ENCODE data around the gene PHF20. TPM values are rescaled to one million over a fixed set of nuclear protein-coding genes. Genes with fewer than 3 reads are reported as not detected.

The PHF20 gene
- polyA plus RNA-seq, 3 donors = 54.7 to 78.2 (median 73.6) TPM

DNA sequence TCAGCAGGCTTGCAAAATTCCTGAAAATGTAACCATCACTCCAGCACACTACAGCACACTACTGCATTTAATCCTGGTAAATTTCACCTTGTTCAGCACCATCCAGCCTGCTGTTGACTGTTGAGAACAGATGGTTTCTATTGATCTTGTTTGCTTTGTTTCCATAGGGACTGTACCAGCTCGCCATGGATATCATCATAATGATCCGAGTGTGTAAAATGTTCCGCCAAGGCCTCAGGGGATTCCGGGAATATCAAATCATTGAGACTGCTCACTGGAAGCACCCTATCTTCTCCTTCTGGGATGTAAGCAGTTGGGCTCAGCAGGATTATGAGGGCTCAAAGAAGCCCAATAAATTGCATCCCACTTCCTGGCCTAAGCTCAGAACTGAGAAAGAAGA, 200.6 kb downstream of the PHF20 start:
- peaks cover 0 to 1% (median 0%) of the 10 kb centered on the region in 3 donors for H3K27me3 Mint-ChIP-seq (ENCODE audit: low read depth in 3 of 3)
- intact Hi-C loops (cut with micrococcal nuclease) = no loop called here
- Histone ChIP-seq H3K79me2 (ENCODE audit: insufficient read depth, low read length) (no peaks in the 10 kb centered on the region), H3K36me3 (replicated peaks in 1 of 2; ENCODE audit: control insufficient read depth in 1 of 2, insufficient read depth in 2 of 2, low read length in 2 of 2) (no peaks in the 10 kb centered on the region), H4K20me1 (ENCODE audit: insufficient read depth, low read length) (no peaks in the 10 kb centered on the region), H3K27ac (ENCODE audit: low read depth in 1 of 2, low read length in 2 of 2) (no peak overlapping the region), H3K4me2 (replicated peaks; ENCODE audit: extremely low read depth, low read length, poor library complexity, severe bottlenecking) (no peak overlapping the region), H3K9me3 (replicated peaks in 1 of 2; ENCODE audit: control insufficient read depth in 1 of 2, insufficient read depth in 1 of 2, low read length in 2 of 2) (no peaks in the 10 kb centered on the region), H3K27me3 (ENCODE audit: control insufficient read depth in 2 of 2, insufficient read depth in 2 of 2, low read length in 2 of 2) (no peaks in the 10 kb centered on the region), H3K4me1 (ENCODE audit: control insufficient read depth in 1 of 2, insufficient read depth in 2 of 2, low read length in 2 of 2) (peaks cover 6 to 7% of the 10 kb centered on the region in 2 donors), H2AFZ (ENCODE audit: insufficient read depth, low read depth, low read length, poor library complexity, severe bottlenecking) (no peak overlapping the region), H3K9ac (ENCODE audit: insufficient read depth, low read length, poor library complexity, severe bottlenecking) (no peak overlapping the region), H3K4me3 (replicated peaks in 1 of 3; ENCODE audit: low read depth in 2 of 3, low read length in 3 of 3) (no peak overlapping the region)
- no peaks in the 10 kb centered on the region for H3K36me3 Mint-ChIP-seq
- no peak for DNase-seq
- WGBS (ENCODE audit: insufficient coverage) = 88% methylated on average over 4 of the region's 4 CpGs
- no peak for TF ChIP-seq CTCF (IDR thresholded peaks at IDR 0.05)
- peaks cover 8% of the 10 kb centered on the region for H3K4me1 Mint-ChIP-seq
- no peak overlapping the region for H3K4me3 Mint-ChIP-seq
- H3K27ac Mint-ChIP-seq = no peak overlapping the region
- peaks cover 0 to 2% (median 0%) of the 10 kb centered on the region in 7 donors for H3K9me3 Mint-ChIP-seq

- no peaks in the 10 kb centered on the region for H3K36me3 Mint-ChIP-seq
- H3K27me3 Mint-ChIP-seq (ENCODE audit: low read depth in 3 of 3) = peaks cover 0 to 1% (median 0%) of the 10 kb centered on the region in 3 donors
- Histone ChIP-seq H4K20me1 (ENCODE audit: insufficient read depth, low read length) (no peaks in the 10 kb centered on the region), H3K27me3 (ENCODE audit: control insufficient read depth in 2 of 2, insufficient read depth in 2 of 2, low read length in 2 of 2) (no peaks in the 10 kb centered on the region), H3K9ac (ENCODE audit: insufficient read depth, low read length, poor library complexity, severe bottlenecking) (no peak overlapping the region), H2AFZ (ENCODE audit: insufficient read depth, low read depth, low read length, poor library complexity, severe bottlenecking) (no peak overlapping the region), H3K4me3 (replicated peaks in 1 of 3; ENCODE audit: low read depth in 2 of 3, low read length in 3 of 3) (no peak overlapping the region), H3K4me2 (replicated peaks; ENCODE audit: extremely low read depth, low read length, poor library complexity, severe bottlenecking) (no peak overlapping the region), H3K36me3 (replicated peaks in 1 of 2; ENCODE audit: control insufficient read depth in 1 of 2, insufficient read depth in 2 of 2, low read length in 2 of 2) (no peaks in the 10 kb centered on the region), H3K79me2 (ENCODE audit: insufficient read depth, low read length) (no peaks in the 10 kb centered on the region), H3K27ac (ENCODE audit: low read depth in 1 of 2, low read length in 2 of 2) (no peak overlapping the region), H3K4me1 (ENCODE audit: control insufficient read depth in 1 of 2, insufficient read depth in 2 of 2, low read length in 2 of 2) (peaks cover 24 to 25% of the 10 kb centered on the region in 2 donors), H3K9me3 (replicated peaks in 1 of 2; ENCODE audit: control insufficient read depth in 1 of 2, insufficient read depth in 1 of 2, low read length in 2 of 2) (no peaks in the 10 kb centered on the region)
- H3K9me3 Mint-ChIP-seq = peaks cover 0 to 2% (median 0%) of the 10 kb centered on the region in 7 donors
- H3K27ac Mint-ChIP-seq = peak overlapping the region in 1 of 7 donors; percentile 77
- DNase-seq = no peak
- H3K4me1 Mint-ChIP-seq = peaks cover 25% of the 10 kb centered on the region
- TF ChIP-seq CTCF (IDR thresholded peaks at IDR 0.05) = no peak
- H3K4me3 Mint-ChIP-seq = no peak overlapping the region
- intact Hi-C loops (cut with micrococcal nuclease) = no loop called here
- 74% methylated on average over 4 of the region's 4 CpGs for WGBS (ENCODE audit: insufficient coverage)
These were observed 202.4 kb downstream of the PHF20 start for GRCh38 chr20:35974256-35974655.
